ENCODE measurements around the gene NLRP9.
A peak's percentile ranks its signal among the peaks of the same experiment; 100 is the strongest.

The NLRP9 gene

DNA sequence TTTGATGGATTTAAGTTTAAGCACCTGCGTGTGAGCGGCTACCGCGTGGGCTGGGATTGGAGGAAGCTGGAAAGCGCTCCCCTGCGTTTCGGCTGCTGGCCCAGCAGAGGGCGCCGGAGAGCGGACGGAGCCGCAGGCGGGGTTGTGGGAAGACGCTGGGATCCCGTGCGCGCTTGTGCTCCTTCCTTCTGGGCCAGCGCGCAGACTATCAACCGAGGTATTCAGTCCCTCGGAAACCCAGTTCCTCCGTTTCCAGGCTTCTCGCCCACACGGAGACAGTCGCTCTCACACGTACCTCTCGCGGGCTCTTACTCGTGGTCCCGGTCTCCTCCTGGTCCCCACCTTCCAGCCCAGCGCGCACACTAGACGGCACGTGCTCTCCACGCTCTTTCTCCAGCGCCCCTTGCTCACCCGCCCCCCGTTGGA is 34.4 kb downstream of the NLRP9 start:
- DNase-seq (peak; percentile 65), ATAC-seq (no peak)

DNA sequence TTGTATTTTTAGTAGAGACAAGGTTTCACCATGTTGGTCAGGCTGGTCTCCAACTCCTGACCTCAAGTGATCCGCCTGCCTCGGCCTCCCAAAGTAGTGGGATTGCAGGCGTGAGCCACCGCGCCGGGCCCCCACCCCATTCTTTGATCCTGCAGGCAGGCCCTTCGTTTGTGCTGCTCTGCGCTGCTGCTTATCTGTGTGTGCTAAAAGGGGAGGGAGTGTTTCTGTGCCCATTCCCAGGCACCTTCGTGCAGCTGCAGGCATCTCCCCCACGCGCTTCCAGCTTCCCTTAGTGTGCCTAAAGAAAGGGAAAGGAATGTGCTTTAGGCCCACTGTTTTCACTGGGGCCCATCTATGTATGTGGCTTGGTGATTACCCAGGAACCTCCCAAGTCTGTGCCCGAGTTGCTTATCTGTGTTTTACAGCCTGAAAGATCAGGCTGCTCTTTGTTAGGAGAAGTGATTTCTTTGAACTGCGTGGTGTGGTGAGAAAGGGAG is 36.0 kb downstream of the NLRP9 start:
- ATAC-seq (no peak), DNase-seq (no peak)

DNA sequence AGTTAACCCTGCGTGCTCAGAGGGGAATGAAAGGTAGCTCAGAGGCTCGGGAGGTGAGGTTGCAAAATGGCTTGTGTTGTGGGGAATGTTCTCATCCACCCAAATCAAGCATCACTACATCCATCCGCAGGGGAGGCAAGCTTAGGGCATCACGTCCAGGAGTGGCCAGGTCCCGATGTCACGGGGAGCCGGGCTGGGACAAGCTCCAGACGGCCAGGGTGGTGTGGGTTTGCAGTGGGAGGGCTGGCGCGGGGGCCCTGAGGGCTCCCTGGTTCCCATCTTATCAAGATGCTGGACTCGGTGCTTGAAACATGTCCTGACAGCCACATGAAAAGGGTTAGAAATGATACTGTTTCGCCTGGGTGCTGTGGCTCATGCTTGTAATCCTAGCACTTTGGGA is 37.4 kb downstream of the NLRP9 start:
- DNase-seq = no peak
- ATAC-seq = no peak

DNA sequence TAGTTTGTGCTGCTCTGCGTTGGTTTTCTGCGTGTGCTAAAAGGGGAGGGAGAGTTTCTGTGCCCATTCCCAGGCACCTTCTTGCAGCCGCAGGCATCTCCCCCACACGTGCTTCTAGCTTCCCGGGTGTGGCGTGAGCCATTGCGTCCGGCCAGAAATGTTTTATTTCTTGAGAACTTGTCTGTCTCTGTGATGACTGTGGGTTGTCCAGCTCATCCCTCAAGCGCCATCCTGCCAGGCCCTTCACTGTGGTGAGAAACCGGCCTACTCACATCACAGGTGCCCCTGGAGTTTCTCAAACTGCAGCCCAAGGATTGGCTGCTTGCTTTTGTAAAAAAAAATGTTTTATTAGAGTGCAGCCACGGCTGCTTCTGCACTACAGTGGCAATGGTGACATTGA is 39.0 kb downstream of the NLRP9 start:
- ATAC-seq = no peak
- no peak for DNase-seq

DNA sequence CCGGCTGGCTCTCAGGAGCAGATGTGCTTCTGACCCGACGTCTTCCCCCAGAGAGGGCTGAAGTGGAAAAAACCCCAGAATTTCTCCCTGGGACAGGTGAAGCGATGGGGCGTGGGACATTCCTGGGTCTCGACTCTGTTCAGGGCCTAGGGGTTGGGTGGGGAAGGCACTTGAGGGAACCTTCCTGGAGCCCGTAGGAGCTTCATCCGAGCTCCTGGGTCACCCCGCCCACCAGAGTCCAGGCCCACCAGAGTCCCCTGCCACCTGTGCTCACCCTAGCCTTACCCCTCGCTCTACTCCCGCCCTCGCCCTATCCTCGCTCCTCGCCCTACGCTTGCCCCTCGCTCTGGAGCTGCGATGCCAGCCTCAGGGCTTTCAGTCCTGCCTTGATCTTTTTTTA is 39.9 kb downstream of the NLRP9 start:
- ATAC-seq (no peak), DNase-seq (no peak)

DNA sequence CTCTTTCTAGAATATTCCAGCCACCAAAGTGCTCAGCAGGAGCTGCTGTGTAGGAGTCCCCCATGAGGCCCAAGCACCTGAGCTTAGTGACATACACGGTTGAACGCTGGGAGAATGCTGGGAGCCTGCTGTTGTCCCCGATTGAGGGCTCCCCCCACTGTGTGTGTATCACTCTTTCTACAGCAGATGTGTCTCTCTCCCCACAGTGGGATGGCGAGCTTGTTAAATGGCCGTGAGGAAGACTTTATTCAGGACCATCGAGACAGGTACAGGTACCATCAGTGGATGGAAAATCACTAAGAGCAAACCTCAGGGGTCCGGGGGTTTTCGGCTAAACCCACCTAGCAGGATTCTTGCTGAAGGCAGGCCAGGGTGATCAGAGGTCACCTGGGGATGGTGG is 40.5 kb downstream of the NLRP9 start:
- no peak for ATAC-seq
- no peak for DNase-seq

DNA sequence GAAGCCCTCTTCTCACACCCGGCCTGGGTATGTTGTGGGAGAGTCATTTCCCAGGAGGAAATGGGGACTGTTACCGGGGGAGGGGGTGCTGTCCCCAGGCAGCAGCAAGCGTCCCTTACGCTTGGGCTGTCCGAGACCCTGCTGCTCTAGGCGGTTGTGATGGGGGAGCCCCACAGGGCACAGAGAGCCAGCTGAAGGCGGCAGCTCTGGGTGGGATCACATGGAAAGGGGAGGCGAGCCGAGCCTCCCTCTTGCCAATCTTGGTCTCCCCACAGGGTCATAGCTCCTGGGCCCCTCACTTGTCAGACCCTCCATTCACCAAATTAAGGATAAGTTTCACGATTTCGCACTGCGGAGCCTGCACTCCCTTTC is 41.1 kb downstream of the NLRP9 start:
- ATAC-seq (no peak), DNase-seq (no peak)

DNA sequence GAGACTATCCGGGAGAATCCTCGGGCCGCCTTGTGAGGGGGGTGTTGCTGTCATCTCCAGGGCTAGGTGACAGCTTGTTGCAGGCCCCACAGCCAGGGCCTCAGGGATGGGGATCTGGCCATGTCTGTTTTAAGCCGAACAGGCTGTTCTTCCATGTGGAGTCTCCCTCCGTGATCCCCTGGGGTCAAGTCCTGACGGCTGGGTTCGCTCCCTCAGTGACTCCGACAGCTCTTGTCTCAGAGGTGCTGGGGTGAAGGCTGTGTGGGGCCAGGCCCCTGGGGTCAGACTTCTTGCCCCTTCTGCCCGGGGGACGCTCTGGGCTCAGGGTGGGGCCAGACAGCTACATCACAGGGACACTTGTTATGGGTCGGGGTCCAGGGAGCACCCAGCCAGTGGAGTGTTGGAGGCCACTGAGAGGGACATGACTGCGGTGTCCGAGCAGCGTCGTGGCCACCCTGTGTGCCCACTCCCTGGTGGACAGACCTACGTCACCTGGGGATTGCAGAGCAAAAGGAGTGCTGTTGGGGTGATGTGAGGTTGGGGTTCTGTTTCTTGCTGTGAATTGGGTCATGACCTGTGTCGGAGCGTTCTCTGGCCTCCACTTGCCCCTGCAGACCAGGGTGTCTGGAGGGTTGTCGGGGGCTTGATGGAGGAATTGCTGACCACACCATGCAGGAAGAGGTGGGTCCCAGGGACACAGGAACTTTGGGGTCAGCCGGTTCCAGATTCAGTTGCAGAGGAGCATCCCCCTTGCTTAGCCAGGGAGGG is 41.7 kb downstream of the NLRP9 start:
- no peak for DNase-seq
- ATAC-seq = no peak

DNA sequence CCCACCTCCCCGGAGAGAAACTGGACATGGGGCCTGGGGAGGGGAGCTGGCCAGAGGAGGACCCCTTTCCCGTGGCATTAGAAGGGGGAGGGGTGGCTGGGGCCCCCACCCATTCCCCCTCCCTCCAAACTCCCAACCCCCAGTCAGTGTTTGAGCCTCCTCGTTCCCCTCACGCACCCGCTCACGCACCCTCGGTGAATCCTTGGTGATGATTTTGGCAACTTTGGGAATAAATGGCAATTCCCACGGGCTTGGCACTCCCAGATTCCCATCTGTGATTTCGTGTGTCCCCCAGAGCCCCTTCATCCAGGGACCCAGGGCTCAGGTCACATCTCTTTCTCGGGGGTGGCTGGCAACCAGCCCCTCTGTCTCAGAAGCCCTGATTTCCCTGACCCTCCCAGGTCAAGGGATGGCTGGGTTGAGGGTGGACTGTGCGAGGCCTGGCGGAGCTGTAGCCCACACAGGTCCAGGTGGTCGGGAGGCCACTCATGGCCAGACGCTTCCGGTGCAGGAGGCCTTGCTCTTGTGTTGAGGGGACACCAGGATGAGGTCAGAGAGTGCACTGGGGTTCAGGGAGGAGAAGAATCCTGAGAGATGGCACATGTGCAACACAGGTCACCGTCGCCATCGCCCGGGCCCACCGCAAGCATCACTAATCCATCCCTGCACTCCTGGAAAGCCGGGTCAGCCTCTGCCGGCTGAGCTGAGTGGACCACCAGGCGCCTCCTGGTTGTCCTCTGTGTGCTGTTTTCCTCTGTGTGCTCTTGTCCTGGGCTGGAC is 42.5 kb downstream of the NLRP9 start:
- ATAC-seq (no peak), DNase-seq (no peak)

DNA sequence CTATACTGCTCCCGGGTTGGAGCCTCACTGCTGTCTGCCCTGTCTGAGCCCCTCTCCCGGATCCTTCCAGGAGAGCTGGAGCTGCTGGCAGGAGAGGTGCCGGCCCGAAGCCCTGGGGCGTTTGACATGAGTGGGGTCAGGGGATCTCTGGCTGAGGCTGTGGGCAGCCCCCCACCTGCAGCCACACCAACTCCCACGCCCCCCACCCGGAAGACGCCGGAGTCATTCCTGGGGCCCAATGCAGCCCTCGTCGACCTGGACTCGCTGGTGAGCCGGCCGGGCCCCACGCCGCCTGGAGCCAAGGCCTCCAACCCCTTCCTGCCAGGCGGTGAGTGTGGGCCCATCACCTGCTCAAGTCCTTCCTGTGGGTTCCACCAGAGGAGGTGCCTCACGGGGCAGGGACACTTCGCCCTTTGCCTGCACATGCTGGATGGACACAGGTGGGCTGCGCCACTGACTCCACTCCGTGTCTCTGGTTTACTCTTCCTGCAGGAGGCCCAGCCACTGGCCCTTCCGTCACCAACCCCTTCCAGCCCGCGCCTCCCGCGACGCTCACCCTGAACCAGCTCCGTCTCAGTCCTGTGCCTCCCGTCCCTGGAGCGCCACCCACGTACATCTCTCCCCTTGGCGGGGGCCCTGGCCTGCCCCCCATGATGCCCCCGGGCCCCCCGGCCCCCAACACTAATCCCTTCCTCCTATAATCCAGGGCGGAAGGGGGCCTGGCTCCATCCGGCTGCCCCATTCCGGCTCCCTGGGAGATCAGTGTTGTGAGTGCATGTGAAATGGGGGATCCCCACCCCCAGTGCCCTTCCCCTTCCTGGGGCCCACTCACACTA is 43.3 kb downstream of the NLRP9 start:
- DNase-seq = no peak
- ATAC-seq = no peak

DNA sequence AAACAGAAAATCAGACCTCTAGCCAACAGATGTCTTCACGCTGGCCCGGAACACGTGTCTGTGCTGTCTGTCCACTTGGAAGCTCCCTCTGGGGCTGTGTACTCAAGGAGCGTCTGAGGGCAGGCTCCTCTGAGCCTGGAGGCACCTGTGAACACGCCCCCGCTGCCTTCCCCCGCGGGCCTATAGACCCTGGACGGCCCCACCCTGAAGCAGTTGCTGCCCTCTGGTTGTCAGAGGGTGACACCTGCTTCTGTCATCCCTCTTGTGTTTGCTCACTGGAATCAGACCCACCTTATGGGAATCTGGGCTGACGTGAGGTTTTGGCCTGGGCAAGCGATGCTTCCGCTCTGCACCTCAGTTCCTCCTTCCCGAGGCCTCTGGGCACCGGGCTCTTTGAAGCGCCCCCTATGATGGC is 44.0 kb downstream of the NLRP9 start:
- ATAC-seq (no peak), DNase-seq (no peak)

DNA sequence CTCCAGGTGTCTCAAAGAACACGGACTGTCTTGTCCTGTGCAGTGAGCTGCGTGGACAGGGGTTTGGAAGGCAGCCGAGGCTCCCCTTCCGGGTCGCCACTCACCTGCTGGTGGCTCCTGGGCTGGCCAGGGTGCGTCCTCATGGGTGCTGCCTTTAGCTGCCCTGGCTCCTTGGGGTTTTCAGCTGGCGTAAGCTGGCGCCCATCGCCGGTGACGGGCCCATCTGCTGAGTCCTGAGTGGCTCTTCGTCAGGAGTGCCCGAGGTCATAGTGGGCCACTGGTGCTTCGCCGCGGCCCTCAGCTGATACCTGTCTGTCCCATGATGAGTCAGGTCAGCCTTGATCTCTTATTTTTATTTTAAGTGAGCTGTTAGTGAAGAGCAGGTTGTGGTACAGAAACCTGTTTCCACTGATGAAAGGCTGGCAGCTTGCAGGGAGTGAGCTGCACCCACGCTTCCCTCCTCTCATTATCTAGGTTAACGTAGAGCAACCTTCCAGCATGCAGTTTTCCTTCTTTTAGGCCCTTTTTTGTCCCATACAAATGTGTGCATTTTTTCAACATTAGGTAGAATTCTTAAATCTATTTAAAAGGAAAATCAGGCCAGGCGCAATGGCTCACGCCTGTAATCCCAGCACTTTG is 44.7 kb downstream of the NLRP9 start:
- ATAC-seq (no peak), DNase-seq (no peak)

DNA sequence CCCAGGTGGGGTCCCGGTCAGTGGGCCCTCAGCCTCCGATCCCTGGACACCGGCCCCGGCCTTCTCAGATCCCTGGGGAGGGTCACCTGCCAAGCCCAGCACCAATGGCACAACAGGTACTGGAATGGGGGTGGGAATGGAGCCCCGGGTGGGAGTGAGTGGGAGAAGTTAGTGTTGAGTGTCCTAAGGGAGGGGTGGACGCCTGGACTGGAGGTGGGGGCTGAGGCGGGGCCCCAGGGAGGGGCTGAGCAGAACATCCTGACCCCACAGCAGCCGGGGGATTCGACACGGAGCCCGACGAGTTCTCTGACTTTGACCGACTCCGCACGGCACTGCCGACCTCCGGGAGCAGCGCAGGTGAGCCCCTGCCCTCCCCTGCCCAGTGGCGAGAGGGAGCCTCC is 45.5 kb downstream of the NLRP9 start:
- DNase-seq = no peak
- no peak for ATAC-seq

DNA sequence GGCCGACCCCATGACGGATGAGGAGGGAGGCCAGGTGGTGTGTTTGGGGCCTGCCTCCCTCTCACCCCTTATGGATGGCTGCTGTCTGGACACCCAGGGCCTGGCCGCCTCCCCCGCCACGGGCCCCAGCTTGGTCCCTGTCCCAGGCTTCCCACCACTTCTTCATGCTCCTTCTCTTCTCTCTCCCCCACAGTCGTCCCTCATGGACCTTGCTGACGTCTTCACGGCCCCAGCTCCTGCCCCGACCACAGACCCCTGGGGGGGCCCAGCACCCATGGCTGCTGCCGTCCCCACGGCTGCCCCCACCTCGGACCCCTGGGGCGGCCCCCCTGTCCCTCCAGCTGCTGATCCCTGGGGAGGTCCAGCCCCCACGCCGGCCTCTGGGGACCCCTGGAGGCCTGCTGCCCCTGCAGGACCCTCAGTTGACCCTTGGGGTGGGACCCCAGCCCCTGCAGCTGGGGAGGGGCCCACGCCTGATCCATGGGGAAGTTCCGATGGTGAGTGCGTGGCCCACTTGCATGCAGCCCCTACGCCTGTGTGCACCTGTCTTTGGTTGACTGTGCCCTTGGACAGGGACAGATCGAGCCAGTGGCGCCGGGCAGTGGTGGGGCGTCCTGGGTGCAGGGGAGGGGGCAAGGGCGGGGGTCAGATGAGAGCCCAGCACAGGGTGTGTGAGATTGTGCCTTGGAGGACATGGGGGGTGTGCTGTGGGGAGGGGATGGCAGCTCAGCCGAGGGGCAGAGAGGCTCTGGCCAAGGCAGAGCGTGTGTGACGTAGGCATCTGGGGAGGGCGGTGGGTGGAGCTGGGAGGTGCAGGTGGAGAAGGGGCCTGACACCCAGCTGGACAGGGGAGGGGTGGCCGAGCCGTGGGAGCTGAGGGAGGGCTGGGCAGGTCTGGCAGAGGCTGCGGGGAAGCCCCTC is 46.4 kb downstream of the NLRP9 start:
- no peak for ATAC-seq

DNA sequence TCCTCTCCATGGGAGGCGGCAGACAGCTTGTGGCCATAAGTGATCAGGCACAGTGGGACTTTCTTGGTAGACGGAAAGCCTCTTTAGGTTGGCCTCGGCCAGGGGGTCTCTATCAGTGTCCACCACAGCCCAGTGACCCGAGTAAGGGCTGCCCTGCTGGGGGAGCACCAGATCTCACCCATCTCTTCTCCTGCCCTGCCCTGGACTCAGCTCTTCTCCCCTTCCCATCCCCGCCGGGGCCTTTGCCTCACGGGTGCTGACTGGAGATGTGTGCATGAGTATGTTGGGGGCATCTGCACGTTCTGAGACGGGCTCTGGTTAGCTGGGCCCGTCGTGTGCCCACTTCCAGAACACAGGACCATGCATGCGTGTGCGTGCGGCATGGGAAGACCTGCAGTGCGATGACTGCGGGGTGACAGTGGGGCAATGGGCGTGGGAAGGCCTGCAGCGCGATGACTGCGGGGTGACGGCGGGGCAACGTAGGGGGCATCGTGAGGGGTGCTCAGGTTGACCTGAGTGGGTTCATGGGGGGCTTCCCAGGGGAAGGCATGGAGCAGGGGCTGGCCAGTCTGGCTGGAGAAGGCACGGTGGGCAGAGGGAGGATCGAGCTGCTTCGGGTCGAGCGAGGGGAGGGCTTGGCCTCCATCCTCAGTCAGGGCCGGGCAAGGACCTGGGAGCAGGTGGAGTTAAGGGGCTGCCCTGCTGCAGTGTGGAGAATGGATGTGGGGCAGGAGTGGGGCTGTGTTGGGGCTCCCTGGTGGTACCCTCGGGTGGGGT is 47.2 kb downstream of the NLRP9 start:
- no peak for ATAC-seq
- no peak for DNase-seq

More for the DNA sequence above, 46.4 kb downstream of the NLRP9 start:
- no peak for DNase-seq

DNA sequence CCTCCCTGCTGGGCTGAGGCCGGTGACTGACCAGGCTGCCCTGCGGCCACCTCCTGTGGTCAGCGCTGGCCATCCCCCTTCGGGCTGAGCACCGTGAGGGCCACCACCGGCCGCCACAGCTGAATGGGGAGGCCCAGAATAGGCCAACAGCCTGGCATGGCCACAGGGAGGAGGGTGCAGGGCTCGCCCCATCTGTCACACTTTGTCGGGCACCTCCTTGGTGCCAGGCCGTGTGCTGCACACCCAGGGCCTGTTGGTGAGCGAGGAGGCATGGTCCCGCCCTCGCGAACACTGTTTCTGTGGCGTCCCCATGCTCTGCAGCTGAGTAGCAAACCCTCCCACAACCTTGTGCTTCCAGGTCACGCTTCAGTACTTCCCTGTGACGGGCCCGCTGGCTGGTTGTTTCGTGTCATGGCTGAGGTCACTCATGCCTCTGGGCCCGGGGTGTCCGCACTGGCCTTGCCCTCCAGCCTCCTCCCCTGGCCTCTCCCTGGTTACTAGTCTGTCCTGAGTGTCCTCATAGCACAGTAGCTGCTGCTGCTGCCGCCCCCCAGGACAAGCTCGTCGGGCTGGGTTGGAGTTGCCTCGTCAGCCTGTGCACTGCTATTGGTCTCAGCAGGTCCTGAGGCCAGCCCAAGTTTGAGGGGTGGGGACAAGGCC is 48.0 kb downstream of the NLRP9 start:
- ATAC-seq (no peak), DNase-seq (no peak)

DNA sequence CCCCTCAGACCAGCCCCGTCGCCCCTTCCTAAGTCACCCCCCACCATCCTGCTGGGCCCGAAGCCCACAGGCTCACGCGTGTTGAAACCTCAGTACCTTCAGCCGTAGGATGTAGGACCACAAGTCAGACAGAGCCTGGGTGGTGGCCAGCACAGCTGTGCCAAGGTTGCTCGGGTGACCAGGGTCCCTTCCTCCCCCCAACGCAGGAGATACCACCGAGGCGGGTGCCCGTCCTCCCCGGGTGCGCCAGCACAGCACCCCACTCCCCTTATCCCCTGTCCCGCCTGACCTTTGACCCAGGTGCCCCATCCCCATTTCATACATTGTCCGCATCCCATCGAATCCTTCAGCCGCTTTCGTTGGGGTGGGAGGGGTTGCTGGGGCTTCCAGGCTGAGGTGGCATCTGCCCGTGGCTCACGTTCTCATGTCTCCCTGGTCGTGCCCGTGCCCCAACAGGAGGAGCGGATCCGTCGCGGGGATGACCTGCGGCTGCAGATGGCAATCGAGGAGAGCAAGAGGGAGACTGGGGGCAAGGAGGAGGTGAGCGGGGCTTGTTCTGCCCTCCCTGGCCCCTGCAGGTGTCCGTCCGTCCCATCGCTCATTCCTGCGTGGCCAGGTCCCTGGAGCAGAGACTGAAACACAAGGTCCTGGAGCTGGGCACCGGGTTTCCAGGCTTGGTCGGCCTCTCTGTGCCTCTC is 48.6 kb downstream of the NLRP9 start:
- ATAC-seq = no peak
- DNase-seq = no peak

DNA sequence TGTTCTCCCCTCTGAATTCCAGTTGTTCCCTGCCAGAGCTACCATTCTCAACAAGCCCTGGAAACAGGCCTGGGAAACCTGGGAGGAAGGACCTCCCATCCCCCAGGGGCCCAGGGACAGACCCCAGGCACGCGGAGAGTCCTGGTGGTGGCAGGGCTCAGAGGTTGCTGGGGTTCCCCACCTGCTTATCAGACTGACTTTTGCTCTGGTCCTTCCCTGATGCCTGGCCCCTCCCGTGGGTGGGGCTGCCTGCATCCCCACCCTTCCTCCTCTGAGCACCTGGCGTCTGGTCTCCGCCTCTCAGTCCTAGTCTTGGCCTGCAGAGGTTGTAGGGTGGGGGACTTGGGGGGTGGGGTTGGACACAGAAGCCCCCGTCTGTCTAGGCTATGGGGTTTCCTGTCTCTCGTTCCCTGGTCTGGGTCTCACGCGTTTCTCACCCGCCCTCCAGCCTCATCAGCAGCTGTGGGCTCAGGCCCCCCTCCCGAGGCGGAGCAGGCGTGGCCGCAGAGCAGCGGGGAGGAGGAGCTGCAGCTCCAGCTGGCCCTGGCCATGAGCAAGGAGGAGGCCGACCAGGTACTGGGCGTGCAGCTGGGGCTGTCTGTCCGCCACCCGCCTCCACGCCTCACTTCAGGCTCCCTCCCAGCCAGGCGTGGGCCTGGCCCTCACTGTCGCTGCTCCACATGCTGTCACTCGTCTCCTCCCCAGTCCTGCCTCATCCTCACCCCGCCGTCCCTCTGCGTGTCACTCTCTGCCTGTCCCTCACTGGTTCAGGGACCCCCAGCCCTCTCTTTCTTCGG is 49.6 kb downstream of the NLRP9 start:
- no peak for ATAC-seq
- DNase-seq = no peak

Measured in stimulated activated naive CD8-positive, alpha-beta T cell treated with anti-CD3 and anti-CD28 coated beads, Interleukin-15, Interleukin-2, amounts not matched to agents 100 U/mL and 50 U/mL, for 24 hours (primary cell).